HCT116 (cell line): ENCODE measurements around the gene DPP10. TPM values are rescaled to one million over a fixed set of nuclear protein-coding genes. Genes with fewer than 3 reads are reported as not detected.

Experiments used
- ATAC-seq: fragments of 200-7000 bp; cut with Tn5 transposase; 2 replicates; pipeline ENCODE4 v1.9.1; 2020; ENCODE audit warnings: mild to moderate bottlenecking, moderate library complexity
- BruUV-seq: library from RNA; stranded (reverse); fragments of 400-500 nt; replicated peaks from 2 replicates; lab custom pipeline; 2021; lab: Mats Ljungman, UMichigan
- CTCF ChIA-PET: fragments of 300-600 bp; sonication (Branson Sonifier 250); formaldehyde crosslinking; loops from one replicate; lab custom pipeline; 2021; ENCODE audit warnings: antibody characterized with exemption; lab: Charles Lee
- POLR2A ChIA-PET: fragments of 300-600, 350-600 bp; sonication (Branson Sonifier 250); formaldehyde crosslinking; loops from one replicate; lab custom pipeline; 2021; ENCODE audit warnings: antibody characterized with exemption; lab: Charles Lee
- RAD21 ChIA-PET, 2 experiments: fragments of 300-600 bp; sonication (Branson Sonifier 250); formaldehyde crosslinking; loops; one replicate each; lab custom pipeline; 2023; ENCODE audit warnings: low total read pairs in 2 of 2; ENCODE audit not compliant: uncharacterized antibody in 2 of 2, unreplicated experiment in 2 of 2, low non-redundant PET in 1 of 2; lab: Charles Lee
- DNase-seq: peaks from one replicate; pipeline ENCODE4 v3.0.0-alpha.2; 2010; ENCODE audit warnings: low read depth, low spot score
- H2AFZ ChIP-seq: fragments of 200-600 bp; shearing (Covaris generic), sonication (generic); 2 replicates; pipeline ENCODE4 v1.6.1; 2017; ENCODE audit warnings: low read depth, mixed run types, mixed read lengths, antibody characterized with exemption, low read length; ENCODE audit not compliant: poor library complexity, severe bottlenecking
- H3K27ac ChIP-seq: 2 replicates; pipeline ENCODE4 v1.5.1; 2012; ENCODE audit warnings: low read depth, low read length
- H3K27me3 ChIP-seq: fragments of 200-600 bp; sonication (generic); 2 replicates; pipeline ENCODE4 v1.6.1; 2016; ENCODE audit warnings: mixed run types, low read length, mixed read lengths; ENCODE audit not compliant: insufficient read depth
- H3K36me3 ChIP-seq, 2 experiments: fragments of 200-500 bp in 1 of 2; fragments of 200-600 bp in 1 of 2; sonication (Bioruptor generic) in 1 of 2; sonication (generic) in 1 of 2; 2 replicates each; pipeline versions ENCODE4 v1.5.1 to v1.6.1; 2014 to 2016; ENCODE audit warnings: low read length in 2 of 2, inconsistent platforms in 1 of 2, mixed read lengths in 1 of 2, mixed run types in 1 of 2; ENCODE audit not compliant: insufficient read depth in 2 of 2, control insufficient read depth in 1 of 2
- H3K4me1 ChIP-seq, 2 experiments: fragments of 200-600 bp in 1 of 2; sonication (generic) in 1 of 2; 2 replicates each; pipeline versions ENCODE4 v1.5.1 to v1.6.1; 2012 to 2017; ENCODE audit warnings: low read length in 2 of 2, inconsistent platforms in 1 of 2, mild to moderate bottlenecking in 1 of 2, mixed read lengths in 1 of 2, mixed run types in 1 of 2, moderate library complexity in 1 of 2; ENCODE audit not compliant: insufficient read depth in 2 of 2, control insufficient read depth in 1 of 2
- H3K4me2 ChIP-seq: fragments of 200-600 bp; sonication (generic); 2 replicates; pipeline ENCODE4 v1.6.1; 2017; ENCODE audit warnings: mixed run types, low read length, mixed read lengths
- H3K4me3 ChIP-seq, 2 experiments: fragments of 200-600 bp in 1 of 2; sonication (generic) in 1 of 2; replicated peaks in 1 of 2; 2 replicates each; pipeline ENCODE4 v1.5.1; 2011 to 2016; ENCODE audit warnings: low read length in 2 of 2, control low read depth in 1 of 2, low read depth in 1 of 2, mild to moderate bottlenecking in 1 of 2, mixed read lengths in 1 of 2, mixed run types in 1 of 2
- H3K79me2 ChIP-seq: fragments of 200-600 bp; sonication (generic); 2 replicates; pipeline ENCODE4 v1.6.1; 2017; ENCODE audit warnings: mild to moderate bottlenecking, mixed run types, low read length, moderate library complexity, mixed read lengths; ENCODE audit not compliant: insufficient read depth
- H3K9ac ChIP-seq: fragments of 200-600 bp; sonication (generic); 2 replicates; pipeline ENCODE4 v1.6.1; 2016; ENCODE audit warnings: low read length, mixed read lengths
- H3K9me2 ChIP-seq: fragments of 200-600 bp; sonication (generic), shearing (Covaris generic); 2 replicates; pipeline ENCODE4 v1.6.1; 2017; ENCODE audit warnings: mixed run types, mild to moderate bottlenecking, moderate library complexity; ENCODE audit not compliant: insufficient read depth
- H3K9me3 ChIP-seq, 2 experiments: fragments of 200-500 bp in 1 of 2; fragments of 200-600 bp in 1 of 2; sonication (Bioruptor generic) in 1 of 2; sonication (generic) in 1 of 2; 2 replicates each; pipeline ENCODE4 v1.6.1; 2014 to 2017; ENCODE audit warnings: low read length in 2 of 2, mixed read lengths in 2 of 2, inconsistent platforms in 1 of 2, low read depth in 1 of 2, mild to moderate bottlenecking in 1 of 2, mixed run types in 1 of 2, moderate library complexity in 1 of 2; ENCODE audit not compliant: control insufficient read depth in 1 of 2, insufficient read depth in 1 of 2
- H4K20me1 ChIP-seq: fragments of 200-600 bp; sonication (generic), shearing (Covaris generic); 2 replicates; pipeline ENCODE4 v1.6.1; 2017; ENCODE audit warnings: mixed run types, mild to moderate bottlenecking, moderate library complexity; ENCODE audit not compliant: insufficient read depth
- CBX3 ChIP-seq: IDR thresholded peaks from 2 replicates; pipeline ENCODE4 v1.6.1; 2012; ENCODE audit warnings: low read depth
- CTCF ChIP-seq, 3 experiments: fragments of 200-600 bp in 1 of 3; sonication (generic) in 1 of 3; IDR thresholded peaks in 2 of 3; conservative IDR thresholded peaks in 1 of 3; 2 replicates each; pipeline ENCODE4 v1.5.1; 2012 to 2017; ENCODE audit warnings: low read depth in 2 of 3, low read length in 2 of 3, antibody characterized with exemption in 1 of 3, borderline replicate concordance in 1 of 3, control low read depth in 1 of 3, mild to moderate bottlenecking in 1 of 3, mixed read lengths in 1 of 3, mixed run types in 1 of 3, moderate library complexity in 1 of 3; ENCODE audit not compliant: insufficient read depth in 1 of 3
- ELF1 ChIP-seq: IDR thresholded peaks from 2 replicates; pipeline ENCODE4 v1.6.1; 2012; ENCODE audit warnings: low read depth, borderline replicate concordance
- EZH2phosphoT487 ChIP-seq: fragments of 200-600 bp; IDR thresholded peaks from 2 replicates; pipeline ENCODE4 v1.6.1; 2018; ENCODE audit warnings: antibody characterized with exemption, borderline replicate concordance
- JUND ChIP-seq: IDR thresholded peaks from 2 replicates; pipeline ENCODE4 v1.6.1; 2012
- MAX ChIP-seq: IDR thresholded peaks from 2 replicates; pipeline ENCODE4 v1.6.1; 2012
- POLR2A ChIP-seq: IDR thresholded peaks from 2 replicates; pipeline ENCODE4 v1.7.0; 2011; ENCODE audit warnings: borderline replicate concordance; ENCODE audit not compliant: insufficient read depth, insufficient read length; ENCODE audit errors: extremely low read depth
- REST ChIP-seq: IDR thresholded peaks from 2 replicates; pipeline ENCODE4 v1.6.1; 2012; ENCODE audit warnings: low read depth
- TCF7L2 ChIP-seq: IDR thresholded peaks from 2 replicates; pipeline ENCODE4 v1.7.0; 2011; ENCODE audit warnings: borderline replicate concordance, inconsistent platforms; ENCODE audit not compliant: insufficient read depth, insufficient read length; ENCODE audit errors: extremely low read depth
- YY1 ChIP-seq: IDR thresholded peaks from 2 replicates; pipeline ENCODE4 v1.6.1; 2011; ENCODE audit warnings: low read length, low read depth, moderate library complexity, mild to moderate bottlenecking; ENCODE audit not compliant: insufficient replicate concordance; ENCODE audit errors: extremely low read depth
- intact Hi-C: fragments of 100-400 bp; cut with micrococcal nuclease; formaldehyde crosslinking; loops from 2 replicates; pipeline ENCODE4 v1.10.0; 2022
- total RNA-seq: library from RNA; stranded (reverse); gene quantifications from one replicate; pipeline ENCODE4 v1.2.1, GENCODE V29; 2021; ENCODE audit not compliant: unreplicated experiment

The DPP10 gene
- total RNA-seq, 1 experiment from 2014 or later: not detected

GRCh38 chr2:115491186-115491793 is 1048.8 kb downstream of the DPP10 start (continued):
- TF ChIP-seq REST (no peak), YY1 (no peak), TCF7L2 (no peak), MAX (no peak), EZH2phosphoT487 (no peak)

GRCh38 chr2:115505331-115505730 is 1062.9 kb downstream of the DPP10 start:
- TF ChIP-seq POLR2A (no peak), ELF1 (no peak), TCF7L2 (no peak), JUND (no peak), CBX3 (no peak), CTCF (IDR thresholded peaks at IDR 0.05 in 2 of 3, conservative IDR thresholded peaks at IDR 0.05 in 1 of 3; ENCODE audit: borderline replicate concordance in 1 of 3, insufficient read depth in 1 of 3, low read depth in 2 of 3, low read length in 2 of 3) (no peak)
- Histone ChIP-seq H3K9me2 (no peaks in the 10 kb centered on the region), H2AFZ (no peak overlapping the region), H3K9ac (no peak overlapping the region), H3K4me1 (no peaks in the 10 kb centered on the region), H4K20me1 (no peaks in the 10 kb centered on the region; the same call in 1 of the 2 replicates), H3K9me3 (peaks cover 4 to 9% of the 10 kb centered on the region in 2 experiments; a peak in 2 of 4 replicates), H3K27ac (no peak overlapping the region), H3K4me3 (no peak overlapping the region), H3K27me3 (no peaks in the 10 kb centered on the region), H3K36me3 (no peaks in the 10 kb centered on the region), H3K4me2 (no peak overlapping the region), H3K79me2 (no peaks in the 10 kb centered on the region)
- no TSS peak for BruUV-seq
- intact Hi-C loops: no loop called here
- ATAC-seq: no peak
- ChIA-PET POLR2A (no interaction called here), CTCF (no interaction called here), RAD21 (no interaction called here)
- DNase-seq: no peak
